Measurements from ENCODE around the gene TMEM94. TPM values are rescaled to one million over a fixed set of nuclear protein-coding genes. Genes with fewer than 3 reads are reported as not detected.

Gene TMEM94
- total RNA-seq, 1 experiment from 2014 or later: 129 TPM

DNA sequence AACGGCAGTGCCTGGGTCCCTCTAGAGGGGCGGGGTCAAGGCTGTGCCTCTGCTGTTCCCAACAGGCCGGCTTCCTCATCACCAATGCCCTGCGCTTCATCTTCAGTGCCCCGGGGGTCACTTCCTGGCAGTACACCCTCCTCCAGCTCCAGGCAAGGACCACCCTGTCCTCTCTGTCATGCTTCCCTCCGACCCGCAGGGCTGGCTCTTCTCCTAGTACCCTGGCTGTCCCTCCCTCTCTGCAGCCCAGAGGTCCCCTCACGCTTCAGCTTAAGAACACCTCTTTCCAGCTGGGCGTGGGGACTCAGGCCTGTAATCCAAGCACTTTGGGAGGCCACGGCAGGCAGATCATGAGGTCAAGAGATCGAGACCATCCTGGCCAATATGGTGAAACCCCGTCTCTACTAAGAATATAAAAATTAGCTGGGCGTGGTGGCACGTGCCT is 33.1 kb downstream of the TMEM94 start:
- no peaks in the 10 kb centered on the region for H3K27me3 ChIP-seq (ENCODE audit: control insufficient read depth, insufficient read depth, low read length)
- no TSS peak for BruUV-seq (replicated peaks)
- no peaks in the 10 kb centered on the region for H3K36me3 ChIP-seq (ENCODE audit: control insufficient read depth, insufficient read depth, low read length)
- no peaks in the 10 kb centered on the region for H3K9me3 ChIP-seq (ENCODE audit: control insufficient read depth, insufficient read depth, low read depth, low read length)
- intact Hi-C loops (cut with micrococcal nuclease; ENCODE audit: unreplicated experiment): no loop called here
- no peak overlapping the region for H3K27ac ChIP-seq (ENCODE audit: low read length)
- ChIA-PET POLR2A (interaction anchor here (0.7 kb wide), 1 partner anchor 35 kb away, joined by 7 read pairs; no protein-coding TSS in a partner anchor), CTCF (interaction anchor here (0.5 kb wide), 1 partner anchor 325 kb away, joined by 9 read pairs; no protein-coding TSS in a partner anchor)
- TF ChIP-seq, protein P1, sequence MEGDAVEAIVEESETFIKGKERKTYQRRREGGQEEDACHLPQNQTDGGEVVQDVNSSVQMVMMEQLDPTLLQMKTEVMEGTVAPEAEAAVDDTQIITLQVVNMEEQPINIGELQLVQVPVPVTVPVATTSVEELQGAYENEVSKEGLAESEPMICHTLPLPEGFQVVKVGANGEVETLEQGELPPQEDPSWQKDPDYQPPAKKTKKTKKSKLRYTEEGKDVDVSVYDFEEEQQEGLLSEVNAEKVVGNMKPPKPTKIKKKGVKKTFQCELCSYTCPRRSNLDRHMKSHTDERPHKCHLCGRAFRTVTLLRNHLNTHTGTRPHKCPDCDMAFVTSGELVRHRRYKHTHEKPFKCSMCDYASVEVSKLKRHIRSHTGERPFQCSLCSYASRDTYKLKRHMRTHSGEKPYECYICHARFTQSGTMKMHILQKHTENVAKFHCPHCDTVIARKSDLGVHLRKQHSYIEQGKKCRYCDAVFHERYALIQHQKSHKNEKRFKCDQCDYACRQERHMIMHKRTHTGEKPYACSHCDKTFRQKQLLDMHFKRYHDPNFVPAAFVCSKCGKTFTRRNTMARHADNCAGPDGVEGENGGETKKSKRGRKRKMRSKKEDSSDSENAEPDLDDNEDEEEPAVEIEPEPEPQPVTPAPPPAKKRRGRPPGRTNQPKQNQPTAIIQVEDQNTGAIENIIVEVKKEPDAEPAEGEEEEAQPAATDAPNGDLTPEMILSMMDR (IDR thresholded peaks at IDR 0.05): no peak
- TF ChIP-seq TCF7L2 (IDR thresholded peaks at IDR 0.05; ENCODE audit: low read depth, low read length): no peak
- no peak for TF ChIP-seq SIN3A (IDR thresholded peaks at IDR 0.05; ENCODE audit: borderline replicate concordance, insufficient read depth, low read depth, low read length)
- TF ChIP-seq, protein P2, sequence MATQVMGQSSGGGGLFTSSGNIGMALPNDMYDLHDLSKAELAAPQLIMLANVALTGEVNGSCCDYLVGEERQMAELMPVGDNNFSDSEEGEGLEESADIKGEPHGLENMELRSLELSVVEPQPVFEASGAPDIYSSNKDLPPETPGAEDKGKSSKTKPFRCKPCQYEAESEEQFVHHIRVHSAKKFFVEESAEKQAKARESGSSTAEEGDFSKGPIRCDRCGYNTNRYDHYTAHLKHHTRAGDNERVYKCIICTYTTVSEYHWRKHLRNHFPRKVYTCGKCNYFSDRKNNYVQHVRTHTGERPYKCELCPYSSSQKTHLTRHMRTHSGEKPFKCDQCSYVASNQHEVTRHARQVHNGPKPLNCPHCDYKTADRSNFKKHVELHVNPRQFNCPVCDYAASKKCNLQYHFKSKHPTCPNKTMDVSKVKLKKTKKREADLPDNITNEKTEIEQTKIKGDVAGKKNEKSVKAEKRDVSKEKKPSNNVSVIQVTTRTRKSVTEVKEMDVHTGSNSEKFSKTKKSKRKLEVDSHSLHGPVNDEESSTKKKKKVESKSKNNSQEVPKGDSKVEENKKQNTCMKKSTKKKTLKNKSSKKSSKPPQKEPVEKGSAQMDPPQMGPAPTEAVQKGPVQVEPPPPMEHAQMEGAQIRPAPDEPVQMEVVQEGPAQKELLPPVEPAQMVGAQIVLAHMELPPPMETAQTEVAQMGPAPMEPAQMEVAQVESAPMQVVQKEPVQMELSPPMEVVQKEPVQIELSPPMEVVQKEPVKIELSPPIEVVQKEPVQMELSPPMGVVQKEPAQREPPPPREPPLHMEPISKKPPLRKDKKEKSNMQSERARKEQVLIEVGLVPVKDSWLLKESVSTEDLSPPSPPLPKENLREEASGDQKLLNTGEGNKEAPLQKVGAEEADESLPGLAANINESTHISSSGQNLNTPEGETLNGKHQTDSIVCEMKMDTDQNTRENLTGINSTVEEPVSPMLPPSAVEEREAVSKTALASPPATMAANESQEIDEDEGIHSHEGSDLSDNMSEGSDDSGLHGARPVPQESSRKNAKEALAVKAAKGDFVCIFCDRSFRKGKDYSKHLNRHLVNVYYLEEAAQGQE (IDR thresholded peaks at IDR 0.05; ENCODE audit: insufficient read depth in 1 of 2, low read depth in 2 of 2, low read length in 1 of 2): no peak
- no peak for TF ChIP-seq POLR2AphosphoS5 (IDR thresholded peaks at IDR 0.05; ENCODE audit: low read depth, low read length)
- H3K4me3 ChIP-seq (ENCODE audit: low read depth in 2 of 2, low read length in 2 of 2): no peak overlapping the region
- ATAC-seq (no peak), DNase-seq (ENCODE audit: low read depth, low spot score) (no peak)
- H3K4me1 ChIP-seq (ENCODE audit: control insufficient read depth, insufficient read depth, low read length): no peaks in the 10 kb centered on the region
- in situ Hi-C loops (cut with HindIII; ENCODE audit: low pct_unique_long_range_greater_than_20kb, low sequenced_read_pairs): no loop called here

DNA sequence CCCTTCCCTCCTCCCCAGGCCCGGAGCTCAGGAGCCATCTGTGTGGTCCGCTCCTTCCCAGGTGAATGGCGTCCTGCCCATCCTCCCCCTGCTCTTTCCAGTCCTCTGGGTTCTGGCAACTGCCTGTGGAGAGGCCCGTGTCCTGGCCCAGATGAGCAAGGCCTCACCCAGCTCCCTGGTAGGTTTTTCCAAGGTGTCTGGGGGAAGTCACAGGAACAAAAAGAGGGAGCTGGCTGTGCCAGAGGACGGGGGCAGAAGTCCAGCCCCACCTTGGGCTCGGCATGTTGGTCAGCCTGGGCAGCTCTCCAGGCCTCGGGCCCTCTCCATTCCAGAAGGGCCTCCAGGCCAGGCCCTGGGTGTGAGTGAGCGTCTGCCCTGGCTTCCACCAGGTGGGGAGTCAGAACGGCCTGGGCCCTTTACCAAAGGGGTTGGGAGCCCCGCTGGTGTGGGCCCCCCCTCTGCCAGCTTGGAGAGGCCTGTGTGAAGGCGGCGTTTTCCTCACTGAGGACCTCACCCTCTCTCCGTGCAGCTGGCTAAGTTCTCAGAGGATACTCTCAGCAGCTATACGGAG is 33.8 kb downstream of the TMEM94 start:
- Histone ChIP-seq H3K9me3 (ENCODE audit: control insufficient read depth, insufficient read depth, low read depth, low read length) (no peaks in the 10 kb centered on the region), H3K4me3 (ENCODE audit: low read depth in 2 of 2, low read length in 2 of 2) (no peak overlapping the region), H3K36me3 (ENCODE audit: control insufficient read depth, insufficient read depth, low read length) (no peaks in the 10 kb centered on the region), H3K27ac (ENCODE audit: low read length) (no peak overlapping the region), H3K4me1 (ENCODE audit: control insufficient read depth, insufficient read depth, low read length) (no peaks in the 10 kb centered on the region), H3K27me3 (ENCODE audit: control insufficient read depth, insufficient read depth, low read length) (no peaks in the 10 kb centered on the region)
- intact Hi-C loops (cut with micrococcal nuclease; ENCODE audit: unreplicated experiment): no loop called here
- in situ Hi-C loops (cut with HindIII; ENCODE audit: low pct_unique_long_range_greater_than_20kb, low sequenced_read_pairs): no loop called here
- ATAC-seq (no peak), DNase-seq (ENCODE audit: low read depth, low spot score) (no peak)
- TF ChIP-seq, protein P2 (IDR thresholded peaks at IDR 0.05; ENCODE audit: insufficient read depth in 1 of 2, low read depth in 2 of 2, low read length in 1 of 2): no peak
- TF ChIP-seq SIN3A (IDR thresholded peaks at IDR 0.05; ENCODE audit: borderline replicate concordance, insufficient read depth, low read depth, low read length): no peak
- TF ChIP-seq, protein P1 (IDR thresholded peaks at IDR 0.05): no peak
- no peak for TF ChIP-seq POLR2AphosphoS5 (IDR thresholded peaks at IDR 0.05; ENCODE audit: low read depth, low read length)
- TF ChIP-seq TCF7L2 (IDR thresholded peaks at IDR 0.05; ENCODE audit: low read depth, low read length): no peak
- CTCF ChIA-PET: interaction anchor here (0.5 to 0.6 kb wide), 2 partner anchors 32 to 326 kb away, joined by 5 to 9 read pairs; no protein-coding TSS in a partner anchor
- POLR2A ChIA-PET: no interaction called here
- no TSS peak for BruUV-seq (replicated peaks)
